Activated CD8-positive, alpha-beta T cell treated with anti-CD3 and anti-CD28 coated beads for 36 hours (primary cell): ENCODE data around the gene RARRES2. TPM values are rescaled to one million over a fixed set of nuclear protein-coding genes. Genes with fewer than 3 reads are reported as not detected.

Experiments
- ATAC-seq: fragments of 200-7000 bp; cut with Tn5 transposase; one replicate; pipeline ENCODE4 v1.10.0; 2021; ENCODE audit warnings: mild to moderate bottlenecking, moderate library complexity
- CTCF ChIA-PET: fragments of 350-600 bp; sonication (Branson Sonifier 250); formaldehyde crosslinking; loops from one replicate; lab custom pipeline; 2021; ENCODE audit warnings: antibody characterized with exemption; lab: Charles Lee
- POLR2A ChIA-PET: fragments of 350-600 bp; sonication (Branson Sonifier 250); formaldehyde crosslinking; loops from one replicate; lab custom pipeline; 2021; ENCODE audit warnings: antibody characterized with exemption; lab: Charles Lee
- DNase-seq: peaks from one replicate; pipeline ENCODE4 v3.0.0-alpha.2; 2020
- H3K27ac Mint-ChIP-seq: one replicate; pipeline ENCODE4 v1.8.0; 2021; ENCODE audit warnings: mild to moderate bottlenecking, mixed read lengths
- H3K27me3 Mint-ChIP-seq: one replicate; pipeline ENCODE4 v1.8.0; 2021; ENCODE audit warnings: mixed read lengths
- H3K36me3 Mint-ChIP-seq: one replicate; pipeline ENCODE4 v1.8.0; 2021; ENCODE audit warnings: low read depth, mixed read lengths
- H3K4me1 Mint-ChIP-seq: one replicate; pipeline ENCODE4 v1.8.0; 2021; ENCODE audit warnings: low read depth, mixed read lengths
- H3K4me3 Mint-ChIP-seq: one replicate; pipeline ENCODE4 v1.8.0; 2021; ENCODE audit warnings: mild to moderate bottlenecking, moderate library complexity, mixed read lengths
- H3K9me3 Mint-ChIP-seq: one replicate; pipeline ENCODE4 v1.8.0; 2021; ENCODE audit warnings: mixed read lengths
- CTCF ChIP-seq: fragments of 200-600 bp; IDR thresholded peaks from one replicate; pipeline ENCODE4 v1.8.0; 2022; ENCODE audit warnings: antibody characterized with exemption, mild to moderate bottlenecking
- intact Hi-C: fragments of 100-400 bp; cut with micrococcal nuclease; formaldehyde crosslinking; loops from one replicate; pipeline ENCODE4 v1.10.0; 2022
- total RNA-seq, 2 experiments: library from RNA; stranded (reverse); gene quantifications; one replicate each; pipeline ENCODE4 v1.2.3, GENCODE V29; 2021

The RARRES2 gene
- total RNA-seq, 2 experiments from 2014 or later = not detected

DNA sequence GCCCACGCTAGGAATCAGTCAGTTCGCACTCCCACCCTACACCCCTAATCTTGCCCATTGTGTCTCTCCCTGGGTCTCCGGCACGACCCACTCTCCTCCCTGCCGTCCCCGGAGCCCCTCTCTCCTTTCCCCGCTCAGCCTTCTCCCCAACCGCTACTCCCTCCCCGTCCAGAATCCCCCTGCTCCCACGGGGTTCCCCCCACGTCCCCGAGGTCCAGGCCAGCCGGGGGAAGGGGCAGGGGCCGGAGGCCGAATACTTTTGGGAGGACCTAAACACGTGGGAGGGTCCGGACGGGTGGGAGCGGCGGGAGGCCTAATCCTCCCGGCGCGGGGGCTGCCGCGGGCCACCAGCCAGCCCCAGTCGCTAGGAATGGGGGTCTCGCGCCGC lies 560 bp downstream of the RARRES2 start:
- no peak for TF ChIP-seq CTCF
- peaks cover 12% of the 10 kb centered on the region for H3K4me1 Mint-ChIP-seq
- intact Hi-C loops = no loop called here
- H3K27ac Mint-ChIP-seq = no peak overlapping the region
- no peaks in the 10 kb centered on the region for H3K9me3 Mint-ChIP-seq
- no peak for ATAC-seq
- ChIA-PET CTCF (no interaction called here), POLR2A (interaction anchor here (1.8 kb wide), 1 partner anchor 17 kb away, joined by 6 read pairs; the partner anchor contains the start of genes ACTR3C and LRRC61)
- H3K36me3 Mint-ChIP-seq = peaks cover 3% of the 10 kb centered on the region
- H3K27me3 Mint-ChIP-seq = peaks cover 15% of the 10 kb centered on the region
- no peak for DNase-seq
- no peak overlapping the region for H3K4me3 Mint-ChIP-seq

DNA sequence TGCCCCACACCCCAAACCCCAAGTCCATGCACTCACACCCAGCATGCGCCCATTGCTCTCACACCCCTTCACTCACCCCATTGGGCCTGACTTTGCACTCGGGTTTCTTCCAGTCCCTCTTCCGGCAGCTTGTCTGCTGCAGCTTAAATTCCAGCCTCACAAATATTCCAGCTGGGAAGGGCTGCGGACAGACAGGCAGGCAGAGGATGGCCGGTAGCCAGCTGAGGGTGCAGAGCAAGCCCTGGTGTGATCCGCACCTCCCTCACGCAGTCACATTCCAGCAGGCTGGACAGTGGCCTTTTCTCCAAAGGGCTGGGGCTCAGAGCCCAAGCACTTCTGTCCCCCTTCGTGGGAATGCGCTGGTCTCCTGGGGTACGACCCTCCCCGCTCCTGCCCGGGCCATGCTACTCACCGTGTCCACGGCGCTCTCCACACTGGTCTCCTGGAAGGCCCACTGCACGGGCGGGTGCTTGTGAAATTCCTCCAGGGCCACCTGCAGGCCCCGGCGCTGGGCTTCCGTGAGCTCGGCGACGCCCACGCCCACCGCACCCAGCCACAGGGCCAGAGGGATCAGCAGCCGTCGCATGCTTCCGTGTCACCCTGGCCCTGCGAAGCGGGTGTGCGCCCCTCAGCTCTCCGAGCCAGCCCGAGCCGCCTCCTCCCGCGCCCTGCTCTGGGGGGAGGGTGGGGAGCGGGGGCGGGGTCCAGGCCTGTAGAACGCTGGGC lies 1.2 kb downstream of the RARRES2 start:
- Mint-ChIP-seq H3K4me3 (no peak overlapping the region), H3K27me3 (peaks cover 15% of the 10 kb centered on the region), H3K9me3 (no peaks in the 10 kb centered on the region), H3K27ac (no peak overlapping the region), H3K36me3 (peaks cover 3% of the 10 kb centered on the region), H3K4me1 (peaks cover 12% of the 10 kb centered on the region)
- intact Hi-C loops = no loop called here
- DNase-seq (peak; percentile 58), ATAC-seq (peak; percentile 71)
- POLR2A ChIA-PET = interaction anchor here (1.8 kb wide), 1 partner anchor 17 kb away, joined by 6 read pairs; the partner anchor contains the start of genes ACTR3C and LRRC61
- no peak for TF ChIP-seq CTCF
- CTCF ChIA-PET = no interaction called here

DNA sequence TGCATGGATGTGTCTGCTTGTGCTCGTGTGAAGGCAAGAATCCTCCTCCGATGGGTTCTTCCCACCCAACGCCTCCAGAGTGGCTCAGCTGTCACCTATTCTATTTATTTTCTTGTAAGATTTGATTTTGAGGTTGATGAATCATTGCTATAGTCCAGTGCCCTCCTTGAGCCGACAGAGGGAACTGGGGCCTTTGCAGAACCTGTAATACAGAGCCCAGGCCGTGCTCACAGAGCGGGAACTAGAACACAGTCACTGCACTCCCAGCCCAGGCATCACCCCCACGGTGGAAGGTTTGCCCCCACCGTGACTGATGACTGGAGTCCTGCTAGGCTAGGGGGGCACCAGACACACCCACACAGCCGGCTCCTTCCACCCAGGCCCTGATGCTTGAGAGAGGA lies 2.0 kb downstream of the RARRES2 start:
- Mint-ChIP-seq H3K27ac (no peak overlapping the region), H3K9me3 (no peaks in the 10 kb centered on the region)
- ATAC-seq = peak; percentile 15

GRCh38 chr7:150338166-150338829 lies 3.1 kb downstream of the RARRES2 start:
- Mint-ChIP-seq H3K4me1 (peaks cover 12% of the 10 kb centered on the region), H3K27ac (no peak overlapping the region), H3K4me3 (no peak overlapping the region), H3K36me3 (peaks cover 2% of the 10 kb centered on the region), H3K27me3 (peaks cover 15% of the 10 kb centered on the region), H3K9me3 (no peaks in the 10 kb centered on the region)
- ChIA-PET CTCF (interaction anchor here (1.5 kb wide), 1 partner anchor 15 kb away, joined by 4 read pairs; no protein-coding TSS in a partner anchor), POLR2A (no interaction called here)
- intact Hi-C loops = no loop called here
- TF ChIP-seq CTCF = no peak
- no peak for ATAC-seq
- DNase-seq = no peak

More for the DNA sequence above, 2.0 kb downstream of the RARRES2 start:
- H3K27me3 Mint-ChIP-seq = peaks cover 15% of the 10 kb centered on the region
- POLR2A ChIA-PET = interaction anchor here (1.8 kb wide), 1 partner anchor 16 kb away, joined by 6 read pairs; the partner anchor contains the start of genes ACTR3C and LRRC61
- DNase-seq = no peak
- H3K36me3 Mint-ChIP-seq = peaks cover 3% of the 10 kb centered on the region
- no peak for TF ChIP-seq CTCF
- intact Hi-C loops = no loop called here
- CTCF ChIA-PET = no interaction called here
- H3K4me3 Mint-ChIP-seq = no peak overlapping the region
- H3K4me1 Mint-ChIP-seq = peaks cover 12% of the 10 kb centered on the region
